Measurements from ENCODE around the gene STK24.
"Not testable (repeated sequence)": the region's sequence is repeated elsewhere in the genome, so short reads cannot be mapped to it uniquely, and the experiment has no call there.

The STK24 gene

DNA sequence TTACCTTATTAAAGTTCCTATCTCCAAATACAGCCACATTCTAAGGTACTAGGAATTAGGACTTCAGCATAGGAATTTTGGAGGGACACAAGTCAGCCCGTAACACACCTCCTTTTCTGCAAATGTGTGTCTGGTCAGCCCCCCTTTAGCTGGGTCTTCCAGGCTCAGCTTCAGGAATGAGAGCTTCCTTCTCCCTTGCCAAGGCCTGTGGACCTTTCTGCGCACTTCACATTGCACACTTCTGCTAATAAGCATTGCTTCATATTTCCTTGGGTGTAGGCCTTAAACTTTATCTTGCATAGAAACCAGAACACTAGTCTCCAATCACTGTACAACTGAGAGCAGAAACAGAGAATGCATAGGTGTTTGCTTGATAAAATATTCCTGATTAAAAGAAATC is 4.5 kb upstream of the STK24 start:
- Histone ChIP-seq H3K9ac (ENCODE audit: low read depth, low read length) (no peak overlapping the region), H3K4me3 (ENCODE audit: low read length) (no peak overlapping the region), H3K9me3 (ENCODE audit: insufficient read depth, low read depth, low read length) (no peaks in the 10 kb centered on the region), H3K4me1 (ENCODE audit: insufficient read depth, low read length) (peaks cover 18% of the 10 kb centered on the region), H3K27me3 (ENCODE audit: insufficient read depth, low read length) (no peaks in the 10 kb centered on the region), H3K36me3 (ENCODE audit: insufficient read depth, low read depth, low read length) (no peaks in the 10 kb centered on the region), H3K27ac (ENCODE audit: low read length) (no peak overlapping the region)

GRCh38 chr13:98580420-98580819 is 3.5 kb upstream of the STK24 start:
- H3K27me3 ChIP-seq (ENCODE audit: insufficient read depth, low read length) = no peaks in the 10 kb centered on the region
- no peaks in the 10 kb centered on the region for H3K9me3 ChIP-seq (ENCODE audit: insufficient read depth, low read depth, low read length)
- H3K36me3 ChIP-seq (ENCODE audit: insufficient read depth, low read depth, low read length) = no peaks in the 10 kb centered on the region
- H3K4me3 ChIP-seq (ENCODE audit: low read length) = no peak overlapping the region
- peaks cover 18% of the 10 kb centered on the region for H3K4me1 ChIP-seq (ENCODE audit: insufficient read depth, low read length)
- H3K27ac ChIP-seq (ENCODE audit: low read length) = no peak overlapping the region
- no peak overlapping the region for H3K9ac ChIP-seq (ENCODE audit: low read depth, low read length)

DNA sequence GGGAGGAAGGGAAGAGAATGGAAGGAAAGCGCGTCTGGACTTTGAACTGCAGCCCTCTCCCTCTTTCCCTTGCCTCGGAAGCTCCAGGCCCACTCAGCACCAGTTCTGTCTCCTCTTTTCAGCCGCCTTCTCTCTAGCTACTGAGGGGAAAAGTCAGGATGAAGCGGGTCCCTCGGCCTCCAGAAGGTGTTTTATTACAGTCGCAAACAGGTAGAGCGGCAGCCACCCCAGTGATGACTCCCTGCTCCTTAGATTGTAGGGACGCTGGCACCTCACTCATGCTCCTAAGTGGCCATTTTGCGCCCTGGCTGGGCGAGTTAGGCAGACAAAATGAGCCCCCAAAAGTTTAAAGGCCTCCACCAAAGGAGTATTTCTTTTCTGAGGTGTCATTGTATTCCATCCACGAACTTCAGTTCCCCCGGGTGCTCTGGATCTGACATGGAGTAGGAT is 954 bp upstream of the STK24 start:
- peak overlapping the region; percentile 93 for H3K9ac ChIP-seq (ENCODE audit: low read depth, low read length)
- H3K36me3 ChIP-seq (ENCODE audit: insufficient read depth, low read depth, low read length) = no peaks in the 10 kb centered on the region
- H3K4me3 ChIP-seq (ENCODE audit: low read length) = peak overlapping the region; percentile 82

GRCh38 chr13:98576200-98576945 is 534 bp downstream of the STK24 start:
- Histone ChIP-seq H3K9me3 (ENCODE audit: insufficient read depth, low read depth, low read length) (no peaks in the 10 kb centered on the region), H3K27ac (ENCODE audit: low read length) (no peak overlapping the region), H3K36me3 (ENCODE audit: insufficient read depth, low read depth, low read length) (no peaks in the 10 kb centered on the region), H3K4me3 (ENCODE audit: low read length) (peak overlapping the region; percentile 95), H3K27me3 (ENCODE audit: insufficient read depth, low read length) (no peaks in the 10 kb centered on the region), H3K4me1 (ENCODE audit: insufficient read depth, low read length) (peaks cover 34% of the 10 kb centered on the region), H3K9ac (ENCODE audit: low read depth, low read length) (peak overlapping the region; percentile 85)

More for the DNA sequence above, 954 bp upstream of the STK24 start:
- Histone ChIP-seq H3K27me3 (ENCODE audit: insufficient read depth, low read length) (no peaks in the 10 kb centered on the region), H3K9me3 (ENCODE audit: insufficient read depth, low read depth, low read length) (no peaks in the 10 kb centered on the region), H3K4me1 (ENCODE audit: insufficient read depth, low read length) (peaks cover 32% of the 10 kb centered on the region), H3K27ac (ENCODE audit: low read length) (peak overlapping the region; percentile 66)

GRCh38 chr13:98575904-98576199 is 1.1 kb downstream of the STK24 start:
- no peak overlapping the region for H3K27ac ChIP-seq (ENCODE audit: low read length)
- no peaks in the 10 kb centered on the region for H3K9me3 ChIP-seq (ENCODE audit: insufficient read depth, low read depth, low read length)
- peak overlapping the region; percentile 85 for H3K9ac ChIP-seq (ENCODE audit: low read depth, low read length)
- no peaks in the 10 kb centered on the region for H3K27me3 ChIP-seq (ENCODE audit: insufficient read depth, low read length)
- H3K36me3 ChIP-seq (ENCODE audit: insufficient read depth, low read depth, low read length) = no peaks in the 10 kb centered on the region
- peaks cover 39% of the 10 kb centered on the region for H3K4me1 ChIP-seq (ENCODE audit: insufficient read depth, low read length)
- peak overlapping the region; percentile 95 for H3K4me3 ChIP-seq (ENCODE audit: low read length)

DNA sequence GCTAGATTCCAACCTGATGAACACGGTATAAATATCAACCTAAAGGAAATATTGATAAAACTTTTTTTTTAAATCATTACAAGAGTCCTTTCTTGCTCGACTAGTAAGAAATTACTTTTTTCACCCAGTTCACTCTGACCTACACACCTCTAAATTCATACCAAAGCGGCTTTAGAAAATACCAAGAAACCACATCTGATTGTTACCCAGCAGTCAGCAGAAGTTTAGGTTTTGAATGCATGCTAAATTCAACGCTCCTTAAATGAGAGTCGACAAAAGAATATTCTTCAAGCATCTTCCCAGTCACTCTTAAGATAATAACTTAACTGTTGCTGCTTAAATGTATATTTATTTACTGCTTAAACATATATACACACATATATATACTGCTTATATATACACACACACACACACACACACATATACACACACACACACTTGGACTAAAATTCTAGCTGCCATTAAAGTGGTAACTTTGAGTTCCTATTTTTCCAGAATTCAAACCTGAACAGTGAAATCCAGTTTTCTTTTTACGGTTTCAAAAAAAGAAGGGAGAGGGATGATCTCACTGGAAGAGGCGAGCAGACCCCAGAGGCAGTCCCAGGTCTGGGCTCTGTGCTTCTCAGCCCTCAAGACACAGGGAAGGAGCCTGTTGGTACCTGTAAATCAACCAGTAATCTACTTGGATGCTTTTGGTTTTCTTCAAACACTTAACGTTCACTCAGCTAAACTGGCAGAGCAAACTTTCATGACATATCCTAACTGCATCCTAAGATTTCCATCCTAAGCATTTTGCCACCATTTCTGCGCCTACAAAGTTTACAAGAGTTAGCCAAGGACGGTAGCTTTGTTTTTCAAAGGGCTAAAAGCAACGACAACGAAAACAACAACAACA is 1.7 kb downstream of the STK24 start:
- Histone ChIP-seq H3K9ac (ENCODE audit: low read depth, low read length) (peak overlapping the region; percentile 85), H3K27me3 (ENCODE audit: insufficient read depth, low read length) (no peaks in the 10 kb centered on the region), H3K4me1 (ENCODE audit: insufficient read depth, low read length) (peaks cover 41% of the 10 kb centered on the region), H3K4me3 (ENCODE audit: low read length) (peak overlapping the region; percentile 95), H3K9me3 (ENCODE audit: insufficient read depth, low read depth, low read length) (no peaks in the 10 kb centered on the region), H3K36me3 (ENCODE audit: insufficient read depth, low read depth, low read length) (no peaks in the 10 kb centered on the region), H3K27ac (ENCODE audit: low read length) (no peak overlapping the region)

GRCh38 chr13:98571955-98572662 is 4.8 kb downstream of the STK24 start:
- peaks cover 36% of the 10 kb centered on the region for H3K4me1 ChIP-seq (ENCODE audit: insufficient read depth, low read length)
- no peaks in the 10 kb centered on the region for H3K36me3 ChIP-seq (ENCODE audit: insufficient read depth, low read depth, low read length)
- H3K9ac ChIP-seq (ENCODE audit: low read depth, low read length) = no peak overlapping the region
- H3K4me3 ChIP-seq (ENCODE audit: low read length) = no peak overlapping the region
- H3K27ac ChIP-seq (ENCODE audit: low read length) = no peak overlapping the region
- no peaks in the 10 kb centered on the region for H3K9me3 ChIP-seq (ENCODE audit: insufficient read depth, low read depth, low read length)
- H3K27me3 ChIP-seq (ENCODE audit: insufficient read depth, low read length) = no peaks in the 10 kb centered on the region

GRCh38 chr13:98570929-98571372 is 6.0 kb downstream of the STK24 start:
- no peaks in the 10 kb centered on the region for H3K27me3 ChIP-seq (ENCODE audit: insufficient read depth, low read length)
- no peak overlapping the region for H3K9ac ChIP-seq (ENCODE audit: low read depth, low read length)
- no peaks in the 10 kb centered on the region for H3K36me3 ChIP-seq (ENCODE audit: insufficient read depth, low read depth, low read length)
- H3K27ac ChIP-seq (ENCODE audit: low read length) = no peak overlapping the region
- no peak overlapping the region for H3K4me3 ChIP-seq (ENCODE audit: low read length)
- H3K9me3 ChIP-seq (ENCODE audit: insufficient read depth, low read depth, low read length) = no peaks in the 10 kb centered on the region
- H3K4me1 ChIP-seq (ENCODE audit: insufficient read depth, low read length) = peaks cover 47% of the 10 kb centered on the region

DNA sequence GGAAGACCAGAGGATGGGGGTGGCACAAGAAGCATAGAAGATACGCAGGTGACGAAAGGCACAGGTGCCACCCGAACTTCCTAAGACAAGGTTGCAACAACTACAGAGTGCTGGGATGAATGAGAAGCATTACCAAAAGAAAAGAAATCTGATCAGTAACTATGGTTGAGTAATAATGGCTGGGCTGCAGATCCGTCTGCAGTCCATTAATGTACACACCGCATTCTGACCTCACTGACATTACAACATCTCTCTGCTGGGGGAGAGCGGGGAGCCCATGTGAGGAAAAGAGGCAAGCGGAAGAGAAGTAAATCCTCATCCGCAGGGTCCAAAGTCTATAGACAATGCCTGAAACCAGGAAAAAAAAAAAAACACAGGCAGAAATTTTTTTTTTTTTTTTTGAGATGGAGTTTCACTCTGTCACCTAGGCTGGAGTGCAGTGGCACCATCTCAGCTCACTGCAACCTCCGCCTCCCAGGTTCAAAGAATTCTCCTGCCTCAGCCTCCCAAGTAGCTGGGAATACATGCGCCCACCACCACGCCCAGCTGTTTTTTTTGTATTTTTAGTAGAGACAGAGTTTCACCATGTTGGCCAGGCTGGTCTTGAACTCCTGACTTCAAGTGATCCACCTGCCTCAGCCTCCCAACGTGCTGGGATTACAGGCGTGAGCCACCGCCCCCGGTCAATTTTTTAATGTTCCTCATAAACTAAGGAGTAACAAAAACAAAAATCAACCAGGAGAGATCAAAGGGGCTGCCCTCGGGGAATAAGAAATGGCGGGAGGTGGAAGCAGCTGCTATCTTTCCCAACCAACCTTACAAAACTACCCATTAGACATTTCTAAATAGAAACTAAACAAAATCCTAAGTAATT is 7.2 kb downstream of the STK24 start:
- H3K27ac ChIP-seq (ENCODE audit: low read length); H3K36me3 ChIP-seq (ENCODE audit: insufficient read depth, low read depth, low read length); H3K4me3 ChIP-seq (ENCODE audit: low read length); H3K27me3 ChIP-seq (ENCODE audit: insufficient read depth, low read length); H3K9ac ChIP-seq (ENCODE audit: low read depth, low read length); H3K9me3 ChIP-seq (ENCODE audit: insufficient read depth, low read depth, low read length): not testable (repeated sequence)
- peaks cover 49% of the 10 kb centered on the region for H3K4me1 ChIP-seq (ENCODE audit: insufficient read depth, low read length)

GRCh38 chr13:98568918-98569317 is 8.0 kb downstream of the STK24 start:
- no peaks in the 10 kb centered on the region for H3K27me3 ChIP-seq (ENCODE audit: insufficient read depth, low read length)
- H3K27ac ChIP-seq (ENCODE audit: low read length) = no peak overlapping the region
- H3K4me1 ChIP-seq (ENCODE audit: insufficient read depth, low read length) = peaks cover 48% of the 10 kb centered on the region
- no peak overlapping the region for H3K9ac ChIP-seq (ENCODE audit: low read depth, low read length)
- H3K36me3 ChIP-seq (ENCODE audit: insufficient read depth, low read depth, low read length) = no peaks in the 10 kb centered on the region
- H3K4me3 ChIP-seq (ENCODE audit: low read length) = no peak overlapping the region
- H3K9me3 ChIP-seq (ENCODE audit: insufficient read depth, low read depth, low read length) = no peaks in the 10 kb centered on the region

DNA sequence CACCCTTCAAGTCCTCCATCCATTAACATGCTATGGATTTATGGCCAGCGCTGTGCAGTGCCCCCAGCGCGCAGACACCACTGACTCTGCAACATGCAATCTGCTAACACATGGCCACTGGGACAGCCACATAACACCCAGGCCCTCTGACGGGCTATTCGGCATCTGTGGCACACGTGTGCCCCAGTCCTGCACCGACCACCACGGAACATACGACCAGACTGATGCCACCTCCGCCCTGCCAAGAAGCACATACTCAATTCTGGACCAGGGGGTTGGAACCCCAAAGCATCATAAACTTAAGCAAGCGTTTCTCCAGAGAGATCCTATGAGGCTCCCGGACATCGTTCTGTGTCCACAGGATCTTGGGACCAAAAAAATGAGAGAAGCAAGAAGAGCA is 9.8 kb downstream of the STK24 start:
- no peaks in the 10 kb centered on the region for H3K9me3 ChIP-seq (ENCODE audit: insufficient read depth, low read depth, low read length)
- no peaks in the 10 kb centered on the region for H3K36me3 ChIP-seq (ENCODE audit: insufficient read depth, low read depth, low read length)
- H3K27me3 ChIP-seq (ENCODE audit: insufficient read depth, low read length) = no peaks in the 10 kb centered on the region
- no peak overlapping the region for H3K27ac ChIP-seq (ENCODE audit: low read length)
- H3K9ac ChIP-seq (ENCODE audit: low read depth, low read length) = no peak overlapping the region
- H3K4me3 ChIP-seq (ENCODE audit: low read length) = no peak overlapping the region
- H3K4me1 ChIP-seq (ENCODE audit: insufficient read depth, low read length) = peaks cover 48% of the 10 kb centered on the region

Measured in iPS-20b (cell line).